Measurements from ENCODE around the gene C11orf68.

- TF ChIP-seq CTCF (IDR thresholded peaks at IDR 0.05) (no peak), EZH2 (IDR thresholded peaks at IDR 0.05) (no peak), EZH2phosphoT487 (IDR thresholded peaks at IDR 0.05) (no peak)
Observed at GRCh38 chr11:65922565-65922964, 3.7 kb upstream of the C11orf68 start.

Data from neural progenitor cell (in vitro differentiated cells).